H9 (cell line): ENCODE measurements around the gene DPH6. TPM values are rescaled to one million over a fixed set of nuclear protein-coding genes. Genes with fewer than 3 reads are reported as not detected.
A peak's percentile ranks its signal among the peaks of the same experiment; 100 is the strongest.
"Not testable (repeated sequence)": the region's sequence is repeated elsewhere in the genome, so short reads cannot be mapped to it uniquely, and the experiment has no call there.

ENCODE experiments used
- DNase-seq: peaks from one replicate; pipeline ENCODE4 v3.0.0-alpha.2; 2017
- H2AFZ ChIP-seq: one replicate; pipeline ENCODE4 v1.6.1; 2013; ENCODE audit warnings: mild to moderate bottlenecking, low read length, control low read depth, moderate library complexity
- H2AK5ac ChIP-seq: 2 replicates; pipeline ENCODE4 v1.6.1; 2013; ENCODE audit warnings: low read length, control low read depth, mixed read lengths; ENCODE audit not compliant: insufficient read length
- H2BK120ac ChIP-seq: one replicate; pipeline ENCODE4 v1.6.1; 2013; ENCODE audit warnings: low read depth, mild to moderate bottlenecking, low read length, control low read depth, inconsistent platforms; ENCODE audit not compliant: poor library complexity, severe bottlenecking
- H2BK12ac ChIP-seq: 2 replicates; pipeline ENCODE4 v1.6.1; 2013; ENCODE audit warnings: low read length, control low read depth, mixed read lengths, low read depth; ENCODE audit not compliant: insufficient read length
- H2BK15ac ChIP-seq: 2 replicates; pipeline ENCODE4 v1.6.1; 2013; ENCODE audit warnings: low read depth, low read length, control low read depth
- H2BK20ac ChIP-seq: one replicate; pipeline ENCODE4 v1.6.1; 2013; ENCODE audit warnings: low read depth, mild to moderate bottlenecking, low read length, control low read depth, inconsistent platforms; ENCODE audit not compliant: poor library complexity, severe bottlenecking
- H2BK5ac ChIP-seq: 2 replicates; pipeline ENCODE4 v1.6.1; 2013; ENCODE audit warnings: low read length, control low read depth, mixed read lengths; ENCODE audit not compliant: insufficient read length
- H3K14ac ChIP-seq: 2 replicates; pipeline ENCODE4 v1.6.1; 2013; ENCODE audit warnings: low read length, control low read depth; ENCODE audit not compliant: insufficient read depth
- H3K18ac ChIP-seq: 2 replicates; pipeline ENCODE4 v1.6.1; 2013; ENCODE audit warnings: low read depth, mild to moderate bottlenecking, mixed read lengths, low read length, control low read depth; ENCODE audit not compliant: insufficient read length
- H3K23ac ChIP-seq: 2 replicates; pipeline ENCODE4 v1.6.1; 2013; ENCODE audit warnings: low read length, control low read depth, mixed read lengths, low read depth; ENCODE audit not compliant: insufficient read length
- H3K23me2 ChIP-seq: 2 replicates; pipeline ENCODE4 v1.6.1; 2013; ENCODE audit warnings: low read depth, mild to moderate bottlenecking, mixed read lengths, low read length, control low read depth; ENCODE audit not compliant: insufficient read length, poor library complexity, severe bottlenecking
- H3K27ac ChIP-seq: 2 replicates; pipeline ENCODE4 v1.5.1; 2013; ENCODE audit warnings: low read length, control low read depth, mixed read lengths, low read depth; ENCODE audit not compliant: insufficient read length
- H3K27me3 ChIP-seq: 2 replicates; pipeline ENCODE4 v1.6.1; 2013; ENCODE audit warnings: low read length, control low read depth, inconsistent platforms; ENCODE audit not compliant: insufficient read depth
- H3K4ac ChIP-seq: 2 replicates; pipeline ENCODE4 v1.6.1; 2013; ENCODE audit warnings: low read depth, mild to moderate bottlenecking, control low read depth, inconsistent platforms, low read length, moderate library complexity
- H3K4me1 ChIP-seq: 2 replicates; pipeline ENCODE4 v1.6.1; 2013; ENCODE audit warnings: low read length, control low read depth, inconsistent platforms; ENCODE audit not compliant: insufficient read depth
- H3K4me2 ChIP-seq: 2 replicates; pipeline ENCODE4 v1.6.1; 2013; ENCODE audit warnings: low read length, control low read depth, mixed read lengths; ENCODE audit not compliant: insufficient read length, insufficient read depth
- H3K56ac ChIP-seq: 2 replicates; pipeline ENCODE4 v1.6.1; 2013; ENCODE audit warnings: low read depth, mild to moderate bottlenecking, mixed read lengths, low read length, control low read depth; ENCODE audit not compliant: insufficient read length
- H3K79me1 ChIP-seq: 2 replicates; pipeline ENCODE4 v1.6.1; 2013; ENCODE audit warnings: low read depth, mild to moderate bottlenecking, moderate library complexity, low read length, control low read depth, inconsistent platforms; ENCODE audit not compliant: insufficient read depth, poor library complexity, severe bottlenecking
- H3K79me2 ChIP-seq: 2 replicates; pipeline ENCODE4 v1.6.1; 2013; ENCODE audit warnings: low read length, control low read depth, inconsistent platforms; ENCODE audit not compliant: insufficient read depth
- H3K9ac ChIP-seq: 2 replicates; pipeline ENCODE4 v1.6.1; 2013; ENCODE audit warnings: low read length, control low read depth, mixed read lengths; ENCODE audit not compliant: insufficient read length; ENCODE audit errors: extremely low read depth
- H3K9me3 ChIP-seq: one replicate; pipeline ENCODE4 v1.6.1; 2013; ENCODE audit warnings: low read depth, low read length, inconsistent platforms; ENCODE audit not compliant: control insufficient read depth
- H3T11ph ChIP-seq: one replicate; pipeline ENCODE4 v1.6.1; 2013; ENCODE audit warnings: mild to moderate bottlenecking, low read length, control low read depth, inconsistent platforms
- H4K20me1 ChIP-seq: one replicate; pipeline ENCODE4 v1.6.1; 2013; ENCODE audit not compliant: control insufficient read depth, insufficient read length, insufficient read depth
- H4K5ac ChIP-seq: 2 replicates; pipeline ENCODE4 v1.6.1; 2013; ENCODE audit warnings: low read depth, mild to moderate bottlenecking, mixed read lengths, low read length, control low read depth; ENCODE audit not compliant: insufficient read length
- H4K8ac ChIP-seq: replicated peaks from 2 replicates; pipeline ENCODE4 v1.6.1; 2013; ENCODE audit warnings: low read length, control low read depth, mixed read lengths, low read depth; ENCODE audit not compliant: insufficient read length
- H4K91ac ChIP-seq: 2 replicates; pipeline ENCODE4 v1.6.1; 2013; ENCODE audit warnings: low read depth, mild to moderate bottlenecking, moderate library complexity, mixed read lengths, low read length, control low read depth; ENCODE audit not compliant: insufficient read length
- H3K27ac Mint-ChIP-seq, 3 experiments: 2 replicates in 2 of 3; 3 replicates in 1 of 3; pipeline ENCODE4 v1.8.0; 2020 to 2021; ENCODE audit warnings: mixed read lengths in 3 of 3, mild to moderate bottlenecking in 1 of 3, moderate library complexity in 1 of 3
- H3K27me3 Mint-ChIP-seq: 2 replicates; pipeline ENCODE4 v1.8.0; 2021; ENCODE audit warnings: low read depth, mild to moderate bottlenecking, moderate library complexity, mixed read lengths
- H3K36me3 Mint-ChIP-seq, 3 experiments: 2 replicates in 2 of 3; 3 replicates in 1 of 3; pipeline ENCODE4 v1.8.0; 2020 to 2021; ENCODE audit warnings: low read depth in 3 of 3, mixed read lengths in 3 of 3; ENCODE audit not compliant: insufficient read depth in 1 of 3
- H3K4me1 Mint-ChIP-seq, 2 experiments: 2 replicates each; pipeline ENCODE4 v1.8.0; 2020; ENCODE audit warnings: mixed read lengths in 2 of 2
- H3K4me3 Mint-ChIP-seq, 2 experiments: 2 replicates in 1 of 2; 3 replicates in 1 of 2; pipeline ENCODE4 v1.8.0; 2020 to 2021; ENCODE audit warnings: mild to moderate bottlenecking in 2 of 2, mixed read lengths in 2 of 2, moderate library complexity in 1 of 2
- H3K9me3 Mint-ChIP-seq, 2 experiments: 2 replicates in 1 of 2; 3 replicates in 1 of 2; pipeline ENCODE4 v1.8.0; 2020; ENCODE audit warnings: mild to moderate bottlenecking in 2 of 2, mixed read lengths in 2 of 2, moderate library complexity in 1 of 2
- WGBS: extraction: QIAGEN DNeasy Blood & Tissue Kit; methylation state at CpG from one replicate; pipeline ENCODE4 v1.1.7; 2013; ENCODE audit warnings: missing lambda C conversion rate, low lambda C conversion rate, mixed read lengths; ENCODE audit not compliant: insufficient read length; ENCODE audit errors: extremely low coverage; 5-methylcytosine and 5-hydroxymethylcytosine counted together
- total RNA-seq: library from RNA; stranded (reverse); gene quantifications from 2 replicates; pipeline ENCODE4 v1.2.1, GENCODE V29; 2021
- TF ChIP-seq, protein P1 (sequence below): fragments of 200-600 bp; sonication (generic); conservative IDR thresholded peaks from 3 replicates; pipeline ENCODE4 v1.8.0; 2021; ENCODE audit warnings: antibody characterized with exemption, mild to moderate bottlenecking

DPH6 gene
- total RNA-seq, 1 experiment from 2014 or later = 42.0 TPM

DNA sequence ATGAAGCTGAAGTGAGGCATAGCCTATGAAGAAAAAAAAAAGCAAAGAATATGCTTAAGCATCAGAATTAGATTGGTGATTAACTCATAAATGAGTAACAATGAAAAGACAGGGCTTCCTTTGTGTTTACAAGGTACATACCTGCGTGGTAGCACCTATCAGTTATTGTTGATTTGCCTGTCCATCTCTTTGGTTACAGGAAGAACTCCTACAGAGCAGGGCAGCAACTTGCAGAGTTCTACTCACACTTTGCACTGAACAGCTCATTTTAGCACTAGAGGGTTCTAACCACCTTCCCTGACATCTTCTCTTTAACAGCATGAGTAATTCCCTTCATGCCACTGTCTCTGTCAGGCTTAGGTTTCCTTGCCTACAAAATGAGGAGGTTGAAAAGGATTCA lies 166.0 kb downstream of the DPH6 start:
- Histone ChIP-seq H3K56ac (no peak overlapping the region), H4K5ac (no peak overlapping the region), H3K4me1 (no peaks in the 10 kb centered on the region; the same call in 1 of the 2 replicates), H2BK120ac (no peak overlapping the region), H4K8ac (no peak overlapping the region), H3K23ac (no peak overlapping the region), H3K79me1 (no peaks in the 10 kb centered on the region), H3K23me2 (no peaks in the 10 kb centered on the region), H2BK15ac (no peak overlapping the region), H3K4ac (no peak overlapping the region), H3K9me3 (no peaks in the 10 kb centered on the region), H3K14ac (no peak overlapping the region), H3K27ac (no peak overlapping the region), H3K9ac (no peak overlapping the region), H3K4me2 (no peak overlapping the region), H4K20me1 (no peaks in the 10 kb centered on the region), H4K91ac (no peak overlapping the region), H3K18ac (no peak overlapping the region), H2AK5ac (no peak overlapping the region), H2BK12ac (no peak overlapping the region), H3K79me2 (no peaks in the 10 kb centered on the region), H2AFZ (no peak overlapping the region), H3T11ph (no peak overlapping the region), H2BK20ac (no peak overlapping the region), H2BK5ac (no peak overlapping the region), H3K27me3 (no peaks in the 10 kb centered on the region)
- TF ChIP-seq, protein P1, sequence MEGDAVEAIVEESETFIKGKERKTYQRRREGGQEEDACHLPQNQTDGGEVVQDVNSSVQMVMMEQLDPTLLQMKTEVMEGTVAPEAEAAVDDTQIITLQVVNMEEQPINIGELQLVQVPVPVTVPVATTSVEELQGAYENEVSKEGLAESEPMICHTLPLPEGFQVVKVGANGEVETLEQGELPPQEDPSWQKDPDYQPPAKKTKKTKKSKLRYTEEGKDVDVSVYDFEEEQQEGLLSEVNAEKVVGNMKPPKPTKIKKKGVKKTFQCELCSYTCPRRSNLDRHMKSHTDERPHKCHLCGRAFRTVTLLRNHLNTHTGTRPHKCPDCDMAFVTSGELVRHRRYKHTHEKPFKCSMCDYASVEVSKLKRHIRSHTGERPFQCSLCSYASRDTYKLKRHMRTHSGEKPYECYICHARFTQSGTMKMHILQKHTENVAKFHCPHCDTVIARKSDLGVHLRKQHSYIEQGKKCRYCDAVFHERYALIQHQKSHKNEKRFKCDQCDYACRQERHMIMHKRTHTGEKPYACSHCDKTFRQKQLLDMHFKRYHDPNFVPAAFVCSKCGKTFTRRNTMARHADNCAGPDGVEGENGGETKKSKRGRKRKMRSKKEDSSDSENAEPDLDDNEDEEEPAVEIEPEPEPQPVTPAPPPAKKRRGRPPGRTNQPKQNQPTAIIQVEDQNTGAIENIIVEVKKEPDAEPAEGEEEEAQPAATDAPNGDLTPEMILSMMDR = no peak
- no peaks in the 10 kb centered on the region for H3K27me3 Mint-ChIP-seq
- H3K36me3 Mint-ChIP-seq = peaks cover 5 to 14% (median 11%) of the 10 kb centered on the region in 3 experiments; a peak in 6 of 7 replicates
- H3K27ac Mint-ChIP-seq = peak overlapping the region in 1 of 3 experiments; percentile 5; a peak in 1 of 7 replicates
- no peaks in the 10 kb centered on the region; a peak in 1 of 4 replicates for H3K4me1 Mint-ChIP-seq
- WGBS = no CpG with 5 or more reads among the region's 1 CpG
- H3K4me3 Mint-ChIP-seq = no peak overlapping the region
- H3K9me3 Mint-ChIP-seq = peaks cover 4 to 10% of the 10 kb centered on the region in 2 experiments; a peak in 3 of 5 replicates
- DNase-seq = no peak

DNA sequence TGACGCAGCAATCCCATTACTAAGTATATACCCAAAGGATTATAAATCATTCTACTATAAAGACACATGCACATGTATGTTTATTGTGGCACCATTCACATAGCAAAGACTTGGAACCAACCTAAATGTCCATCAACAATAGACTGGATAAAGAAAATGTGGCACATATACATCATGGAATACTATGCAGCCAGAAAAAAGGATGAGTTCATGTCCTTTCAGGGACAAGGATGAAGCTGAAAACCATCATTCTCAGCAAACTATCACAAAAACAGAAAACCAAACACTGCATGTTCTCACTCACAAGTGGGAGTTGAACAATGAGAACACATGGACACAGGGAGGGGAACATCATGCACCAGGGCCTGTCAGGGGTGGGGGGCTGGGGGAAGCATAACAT lies 167.5 kb downstream of the DPH6 start:
- WGBS = no CpG with 5 or more reads among the region's 1 CpG
- H3K23ac ChIP-seq, H2BK120ac ChIP-seq, H3K27me3 Mint-ChIP-seq, H3K4me3 Mint-ChIP-seq, H2BK12ac ChIP-seq, H4K8ac ChIP-seq, H3K9me3 Mint-ChIP-seq, H3K23me2 ChIP-seq, H4K5ac ChIP-seq, H3K14ac ChIP-seq, H3K4ac ChIP-seq, H4K91ac ChIP-seq, H3K56ac ChIP-seq, H2BK5ac ChIP-seq, H2BK20ac ChIP-seq, H2AK5ac ChIP-seq, H3T11ph ChIP-seq, H3K27ac Mint-ChIP-seq, H4K20me1 ChIP-seq, H3K27ac ChIP-seq, H3K4me1 ChIP-seq, H3K79me2 ChIP-seq, H3K4me1 Mint-ChIP-seq, H2BK15ac ChIP-seq, DNase-seq, H3K18ac ChIP-seq, H3K9me3 ChIP-seq, H3K4me2 ChIP-seq, H3K9ac ChIP-seq, H2AFZ ChIP-seq, H3K79me1 ChIP-seq, H3K27me3 ChIP-seq: not testable (repeated sequence)
- peaks cover 5 to 14% (median 11%) of the 10 kb centered on the region in 3 experiments; a peak in 6 of 7 replicates for H3K36me3 Mint-ChIP-seq
